ENCODE data around the gene GOLPH3.

GRCh38 chr5:32116574-32117313, 57.4 kb downstream of the GOLPH3 start:
- no peak for TF ChIP-seq POLR2A (IDR thresholded peaks at IDR 0.05; ENCODE audit: low read depth)
- no peak for TF ChIP-seq CTCF (IDR thresholded peaks at IDR 0.05)
- no peak for TF ChIP-seq POLR2AphosphoS5 (IDR thresholded peaks at IDR 0.05)
